Measurements from ENCODE around the gene RAET1G. TPM values are rescaled to one million over a fixed set of nuclear protein-coding genes. Genes with fewer than 3 reads are reported as not detected.

The RAET1G gene
- 0.71 and 1.7 TPM in 2 replicates for total RNA-seq

GRCh38 chr6:149922642-149923326 is at the start of gene RAET1G:
RAET1G (minus strand) TSS chr6:149923121; CDS start chr6:149923010, 111 bp downstream.

GRCh38 chr6:149963462-149964307 is 40.8 kb upstream of the RAET1G start, which contains the start of gene ULBP1:
ULBP1 (plus strand) TSS chr6:149963943; CDS start chr6:149964050, 107 bp downstream.

GRCh38 chr6:149941583-149942460 is 18.9 kb upstream of the RAET1G start, which contains the start of gene ULBP2:
ULBP2 (plus strand) TSS chr6:149942014; CDS start chr6:149942073, 59 bp downstream.

GRCh38 chr6:149897855-149898744 is 24.8 kb downstream of the RAET1G start, which contains the start of gene RAET1E:
RAET1E (minus strand) TSS chr6:149898113; CDS start chr6:149890901, 7,212 bp downstream.

Other genes starting within 250 kb of the RAET1G start
- 8.1 and 14.9 TPM in 2 replicates for gene LATS1, start 205.0 kb downstream of the RAET1G start, total RNA-seq
- gene NUP43, start 176.6 kb downstream of the RAET1G start, total RNA-seq, result 30.6 and 33.3 TPM in 2 replicates
- 172 and 183 TPM in 2 replicates for gene PCMT1, start 173.4 kb downstream of the RAET1G start, total RNA-seq
- 44.1 and 67.0 TPM in 2 replicates for gene LRP11, start 58.8 kb downstream of the RAET1G start, total RNA-seq
- under 0.01 TPM in 1 of 2 replicates, not detected in the other for gene RAET1E, start 25.0 kb downstream of the RAET1G start, total RNA-seq
- gene ULBP2, start 18.9 kb upstream of the RAET1G start, total RNA-seq, result 8.1 and 10.6 TPM in 2 replicates
- gene ULBP1, start 40.8 kb upstream of the RAET1G start, total RNA-seq, result 4.3 and 4.8 TPM in 2 replicates
- not detected in 2 replicates for gene RAET1L, start 102.4 kb upstream of the RAET1G start, total RNA-seq
- gene ULBP3, start 146.0 kb upstream of the RAET1G start, total RNA-seq, result 10.7 and 13.1 TPM in 2 replicates
- gene PPP1R14C, start 219.9 kb upstream of the RAET1G start, total RNA-seq, result not detected in 2 replicates